ENCODE results near the gene CABCOCO1.

The CABCOCO1 gene

DNA sequence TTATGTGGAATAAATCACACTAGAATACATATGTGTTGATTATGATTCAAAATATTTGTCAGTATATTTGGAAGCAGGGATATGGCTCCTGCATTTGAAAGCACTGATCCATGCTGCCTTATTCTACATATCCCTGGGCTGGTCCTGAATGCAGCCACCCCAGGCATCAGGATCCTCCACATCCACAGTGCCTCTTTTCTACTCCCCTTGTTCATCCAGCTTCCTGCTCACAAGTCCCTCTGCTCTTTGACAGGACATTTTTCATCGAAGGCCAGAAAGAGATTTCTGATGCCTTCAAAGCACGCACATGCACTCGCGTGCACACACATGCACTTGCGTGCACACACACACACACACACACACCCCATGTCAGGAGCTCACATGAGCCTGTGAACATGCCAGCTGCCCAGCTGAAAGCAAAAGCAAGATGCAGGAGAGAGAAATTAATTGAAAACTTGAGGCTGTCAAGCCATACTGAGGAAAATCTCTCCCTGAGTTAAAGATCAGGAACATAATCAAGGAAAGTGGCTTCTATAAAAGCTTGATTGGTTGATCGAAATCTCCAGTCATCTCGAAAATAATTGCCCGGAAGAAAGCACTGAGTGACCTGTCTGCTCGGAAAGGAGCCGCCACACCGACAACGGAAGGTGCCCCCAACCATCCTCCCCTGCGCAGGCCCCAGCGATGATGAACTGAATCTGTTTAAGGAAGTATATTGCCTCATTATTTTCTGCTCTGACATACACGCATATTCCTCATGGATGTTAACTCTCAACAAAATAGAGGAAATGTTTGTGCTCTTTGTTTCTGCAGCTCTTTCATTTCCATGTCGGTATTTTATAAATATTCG, 134.8 kb downstream of the CABCOCO1 start:
- TF ChIP-seq SNAI2 (CRISPR knock-in tag; IDR thresholded peaks at IDR 0.05) (no peak), TCF4 (CRISPR knock-in tag; IDR thresholded peaks at IDR 0.05; ENCODE audit: borderline replicate concordance) (no peak), ZFP30 (CRISPR knock-in tag; IDR thresholded peaks at IDR 0.05) (no peak), TOX (CRISPR knock-in tag; IDR thresholded peaks at IDR 0.05; ENCODE audit: borderline replicate concordance) (no peak), ZFP3 (CRISPR knock-in tag; IDR thresholded peaks at IDR 0.05) (no peak), ZNF70 (CRISPR knock-in tag; IDR thresholded peaks at IDR 0.05) (no peak), GLIS3 (CRISPR knock-in tag; IDR thresholded peaks at IDR 0.05) (no peak), ZC3H10 (CRISPR knock-in tag; IDR thresholded peaks at IDR 0.05) (no peak), OSR1 (CRISPR knock-in tag; IDR thresholded peaks at IDR 0.05) (no peak)
- TF ChIP-seq, protein P1, sequence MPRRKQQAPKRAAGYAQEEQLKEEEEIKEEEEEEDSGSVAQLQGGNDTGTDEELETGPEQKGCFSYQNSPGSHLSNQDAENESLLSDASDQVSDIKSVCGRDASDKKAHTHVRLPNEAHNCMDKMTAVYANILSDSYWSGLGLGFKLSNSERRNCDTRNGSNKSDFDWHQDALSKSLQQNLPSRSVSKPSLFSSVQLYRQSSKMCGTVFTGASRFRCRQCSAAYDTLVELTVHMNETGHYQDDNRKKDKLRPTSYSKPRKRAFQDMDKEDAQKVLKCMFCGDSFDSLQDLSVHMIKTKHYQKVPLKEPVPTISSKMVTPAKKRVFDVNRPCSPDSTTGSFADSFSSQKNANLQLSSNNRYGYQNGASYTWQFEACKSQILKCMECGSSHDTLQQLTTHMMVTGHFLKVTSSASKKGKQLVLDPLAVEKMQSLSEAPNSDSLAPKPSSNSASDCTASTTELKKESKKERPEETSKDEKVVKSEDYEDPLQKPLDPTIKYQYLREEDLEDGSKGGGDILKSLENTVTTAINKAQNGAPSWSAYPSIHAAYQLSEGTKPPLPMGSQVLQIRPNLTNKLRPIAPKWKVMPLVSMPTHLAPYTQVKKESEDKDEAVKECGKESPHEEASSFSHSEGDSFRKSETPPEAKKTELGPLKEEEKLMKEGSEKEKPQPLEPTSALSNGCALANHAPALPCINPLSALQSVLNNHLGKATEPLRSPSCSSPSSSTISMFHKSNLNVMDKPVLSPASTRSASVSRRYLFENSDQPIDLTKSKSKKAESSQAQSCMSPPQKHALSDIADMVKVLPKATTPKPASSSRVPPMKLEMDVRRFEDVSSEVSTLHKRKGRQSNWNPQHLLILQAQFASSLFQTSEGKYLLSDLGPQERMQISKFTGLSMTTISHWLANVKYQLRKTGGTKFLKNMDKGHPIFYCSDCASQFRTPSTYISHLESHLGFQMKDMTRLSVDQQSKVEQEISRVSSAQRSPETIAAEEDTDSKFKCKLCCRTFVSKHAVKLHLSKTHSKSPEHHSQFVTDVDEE (CRISPR knock-in tag; IDR thresholded peaks at IDR 0.05): no peak
- TF ChIP-seq, protein P2, sequence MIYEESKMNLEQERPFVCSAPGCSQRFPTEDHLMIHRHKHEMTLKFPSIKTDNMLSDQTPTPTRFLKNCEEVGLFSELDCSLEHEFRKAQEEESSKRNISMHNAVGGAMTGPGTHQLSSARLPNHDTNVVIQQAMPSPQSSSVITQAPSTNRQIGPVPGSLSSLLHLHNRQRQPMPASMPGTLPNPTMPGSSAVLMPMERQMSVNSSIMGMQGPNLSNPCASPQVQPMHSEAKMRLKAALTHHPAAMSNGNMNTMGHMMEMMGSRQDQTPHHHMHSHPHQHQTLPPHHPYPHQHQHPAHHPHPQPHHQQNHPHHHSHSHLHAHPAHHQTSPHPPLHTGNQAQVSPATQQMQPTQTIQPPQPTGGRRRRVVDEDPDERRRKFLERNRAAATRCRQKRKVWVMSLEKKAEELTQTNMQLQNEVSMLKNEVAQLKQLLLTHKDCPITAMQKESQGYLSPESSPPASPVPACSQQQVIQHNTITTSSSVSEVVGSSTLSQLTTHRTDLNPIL (CRISPR knock-in tag; IDR thresholded peaks at IDR 0.05; ENCODE audit: low read depth): no peak
- no peak for ATAC-seq

DNA sequence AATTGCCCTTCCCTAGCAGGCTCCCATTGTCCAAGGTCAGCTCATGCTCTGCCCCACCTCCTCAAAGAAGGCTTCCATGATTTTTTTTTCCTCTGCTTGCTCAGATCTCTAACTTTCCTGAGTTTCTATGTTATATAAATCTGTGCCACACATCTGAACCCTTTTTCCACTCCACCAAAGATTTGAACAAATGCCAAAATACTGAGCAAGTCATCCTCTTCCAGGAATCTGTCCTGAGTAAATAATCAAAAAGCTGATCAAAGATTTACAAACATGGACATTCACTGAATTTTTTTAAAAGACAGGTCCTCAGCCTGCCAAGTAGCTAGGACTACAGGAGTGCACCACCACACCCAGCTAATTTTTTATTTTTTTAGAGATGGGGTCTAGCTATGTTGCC, 136.0 kb downstream of the CABCOCO1 start:
- no peak for ATAC-seq
- no peak for TF ChIP-seq RARB (CRISPR knock-in tag; IDR thresholded peaks at IDR 0.05)

DNA sequence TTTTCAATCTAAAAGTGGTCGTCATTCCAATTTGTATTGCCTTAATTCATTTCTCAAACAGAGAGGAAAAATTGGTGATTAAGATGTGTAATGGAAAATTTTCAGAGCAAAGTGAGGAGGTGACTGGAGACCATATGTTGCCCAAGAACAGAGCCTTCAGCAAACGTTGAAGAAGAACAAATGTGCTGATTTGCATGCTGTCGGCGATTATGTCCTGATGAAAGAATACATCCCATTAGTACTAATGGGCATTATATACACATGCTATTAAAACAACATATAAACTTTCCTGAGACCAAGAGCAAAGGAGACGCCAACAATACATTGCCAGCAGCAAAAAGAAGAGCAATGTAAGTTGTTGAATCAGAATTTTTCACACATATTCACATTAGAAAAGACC, 138.8 kb downstream of the CABCOCO1 start:
- no peak for ATAC-seq
- no peak for TF ChIP-seq ESRRG (CRISPR knock-in tag; IDR thresholded peaks at IDR 0.05)
- no peak for TF ChIP-seq ZFP3 (CRISPR knock-in tag; IDR thresholded peaks at IDR 0.05)
- TF ChIP-seq PPARA (CRISPR knock-in tag; IDR thresholded peaks at IDR 0.05; ENCODE audit: borderline replicate concordance): no peak
- no peak for TF ChIP-seq CSDC2 (CRISPR knock-in tag; IDR thresholded peaks at IDR 0.05)
- no peak for TF ChIP-seq ZFP30 (CRISPR knock-in tag; IDR thresholded peaks at IDR 0.05)
- TF ChIP-seq, protein P3, sequence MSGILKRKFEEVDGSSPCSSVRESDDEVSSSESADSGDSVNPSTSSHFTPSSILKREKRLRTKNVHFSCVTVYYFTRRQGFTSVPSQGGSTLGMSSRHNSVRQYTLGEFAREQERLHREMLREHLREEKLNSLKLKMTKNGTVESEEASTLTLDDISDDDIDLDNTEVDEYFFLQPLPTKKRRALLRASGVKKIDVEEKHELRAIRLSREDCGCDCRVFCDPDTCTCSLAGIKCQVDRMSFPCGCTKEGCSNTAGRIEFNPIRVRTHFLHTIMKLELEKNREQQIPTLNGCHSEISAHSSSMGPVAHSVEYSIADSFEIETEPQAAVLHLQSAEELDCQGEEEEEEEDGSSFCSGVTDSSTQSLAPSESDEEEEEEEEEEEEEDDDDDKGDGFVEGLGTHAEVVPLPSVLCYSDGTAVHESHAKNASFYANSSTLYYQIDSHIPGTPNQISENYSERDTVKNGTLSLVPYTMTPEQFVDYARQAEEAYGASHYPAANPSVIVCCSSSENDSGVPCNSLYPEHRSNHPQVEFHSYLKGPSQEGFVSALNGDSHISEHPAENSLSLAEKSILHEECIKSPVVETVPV (CRISPR knock-in tag; IDR thresholded peaks at IDR 0.05): no peak

DNA sequence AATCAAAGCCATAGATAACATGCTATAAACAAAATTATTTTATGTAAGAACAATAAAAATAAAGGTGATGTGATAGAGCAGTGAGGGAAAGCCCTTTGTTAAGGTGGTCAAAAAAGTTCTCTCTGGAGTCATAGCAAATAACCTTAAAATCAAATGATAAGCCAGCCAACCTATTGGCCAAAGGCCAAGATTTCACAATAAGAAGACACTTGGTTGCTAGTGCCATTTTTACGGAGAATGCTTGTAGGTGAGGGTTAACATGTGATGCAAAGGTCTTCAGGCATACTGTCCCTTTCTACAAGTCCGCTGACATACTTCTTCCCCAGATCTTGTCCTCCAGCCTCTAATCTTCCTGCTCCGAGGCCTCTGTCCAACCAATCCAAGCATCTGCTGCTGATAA, 140.5 kb downstream of the CABCOCO1 start:
- no peak for ATAC-seq
- TF ChIP-seq, protein P1 (CRISPR knock-in tag; IDR thresholded peaks at IDR 0.05): no peak
- TF ChIP-seq ZFP30 (CRISPR knock-in tag; IDR thresholded peaks at IDR 0.05) (no peak), ZNF70 (CRISPR knock-in tag; IDR thresholded peaks at IDR 0.05) (no peak), TOX (CRISPR knock-in tag; IDR thresholded peaks at IDR 0.05; ENCODE audit: borderline replicate concordance) (no peak), SNAI2 (CRISPR knock-in tag; IDR thresholded peaks at IDR 0.05) (no peak), ZC3H10 (CRISPR knock-in tag; IDR thresholded peaks at IDR 0.05) (no peak), ARNTL (CRISPR knock-in tag; IDR thresholded peaks at IDR 0.05; ENCODE audit: borderline replicate concordance, low read depth) (no peak), PPARA (CRISPR knock-in tag; IDR thresholded peaks at IDR 0.05; ENCODE audit: borderline replicate concordance) (no peak), ISL1 (CRISPR knock-in tag; IDR thresholded peaks at IDR 0.05) (no peak), ESRRG (CRISPR knock-in tag; IDR thresholded peaks at IDR 0.05) (no peak), CSDC2 (CRISPR knock-in tag; IDR thresholded peaks at IDR 0.05) (no peak), ZNF565 (CRISPR knock-in tag; conservative IDR thresholded peaks at IDR 0.05; ENCODE audit: low read depth) (no peak), GLIS3 (CRISPR knock-in tag; IDR thresholded peaks at IDR 0.05) (no peak)
- TF ChIP-seq, protein P4, sequence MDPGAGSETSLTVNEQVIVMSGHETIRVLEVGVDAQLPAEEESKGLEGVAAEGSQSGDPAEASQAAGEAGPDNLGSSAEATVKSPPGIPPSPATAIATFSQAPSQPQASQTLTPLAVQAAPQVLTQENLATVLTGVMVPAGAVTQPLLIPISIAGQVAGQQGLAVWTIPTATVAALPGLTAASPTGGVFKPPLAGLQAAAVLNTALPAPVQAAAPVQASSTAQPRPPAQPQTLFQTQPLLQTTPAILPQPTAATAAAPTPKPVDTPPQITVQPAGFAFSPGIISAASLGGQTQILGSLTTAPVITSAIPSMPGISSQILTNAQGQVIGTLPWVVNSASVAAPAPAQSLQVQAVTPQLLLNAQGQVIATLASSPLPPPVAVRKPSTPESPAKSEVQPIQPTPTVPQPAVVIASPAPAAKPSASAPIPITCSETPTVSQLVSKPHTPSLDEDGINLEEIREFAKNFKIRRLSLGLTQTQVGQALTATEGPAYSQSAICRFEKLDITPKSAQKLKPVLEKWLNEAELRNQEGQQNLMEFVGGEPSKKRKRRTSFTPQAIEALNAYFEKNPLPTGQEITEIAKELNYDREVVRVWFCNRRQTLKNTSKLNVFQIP (CRISPR knock-in tag; IDR thresholded peaks at IDR 0.05; ENCODE audit: borderline replicate concordance, low read depth): no peak
- TF ChIP-seq, protein P5, sequence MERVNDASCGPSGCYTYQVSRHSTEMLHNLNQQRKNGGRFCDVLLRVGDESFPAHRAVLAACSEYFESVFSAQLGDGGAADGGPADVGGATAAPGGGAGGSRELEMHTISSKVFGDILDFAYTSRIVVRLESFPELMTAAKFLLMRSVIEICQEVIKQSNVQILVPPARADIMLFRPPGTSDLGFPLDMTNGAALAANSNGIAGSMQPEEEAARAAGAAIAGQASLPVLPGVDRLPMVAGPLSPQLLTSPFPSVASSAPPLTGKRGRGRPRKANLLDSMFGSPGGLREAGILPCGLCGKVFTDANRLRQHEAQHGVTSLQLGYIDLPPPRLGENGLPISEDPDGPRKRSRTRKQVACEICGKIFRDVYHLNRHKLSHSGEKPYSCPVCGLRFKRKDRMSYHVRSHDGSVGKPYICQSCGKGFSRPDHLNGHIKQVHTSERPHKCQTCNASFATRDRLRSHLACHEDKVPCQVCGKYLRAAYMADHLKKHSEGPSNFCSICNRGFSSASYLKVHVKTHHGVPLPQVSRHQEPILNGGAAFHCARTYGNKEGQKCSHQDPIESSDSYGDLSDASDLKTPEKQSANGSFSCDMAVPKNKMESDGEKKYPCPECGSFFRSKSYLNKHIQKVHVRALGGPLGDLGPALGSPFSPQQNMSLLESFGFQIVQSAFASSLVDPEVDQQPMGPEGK (CRISPR knock-in tag; IDR thresholded peaks at IDR 0.05; ENCODE audit: borderline replicate concordance): no peak
- TF ChIP-seq, protein P2 (CRISPR knock-in tag; IDR thresholded peaks at IDR 0.05; ENCODE audit: low read depth): no peak

Data from SK-N-SH treated with all-trans-retinoic acid at 6 μM for 48 hours (cell line).